HepG2 (cell line): Measurements from ENCODE around the gene ITPR1. TPM values are rescaled to one million over a fixed set of nuclear protein-coding genes. Genes with fewer than 3 reads are reported as not detected.

Source experiments
- PAXIP1 ChIP-seq: sonication (generic); formaldehyde crosslinking; conservative IDR thresholded peaks from 2 replicates; pipeline ENCODE4 v1.4.0; 2020; ENCODE audit warnings: mild to moderate bottlenecking, missing genetic modification reagents, moderate library complexity
- SNRNP70 ChIP-seq: fragments of 200-400 bp; formaldehyde crosslinking; IDR thresholded peaks from 2 replicates; pipeline ENCODE4 v1.6.1; 2017; ENCODE audit warnings: mild to moderate bottlenecking, low read depth, low read length, moderate library complexity
- ZNF780A ChIP-seq: sonication (generic); formaldehyde crosslinking; IDR thresholded peaks from 2 replicates; pipeline ENCODE4 v1.8.0; 2022; ENCODE audit warnings: mild to moderate bottlenecking, missing genetic modification reagents, moderate library complexity
- polyA plus RNA-seq, 8 experiments: library from polyadenylated mRNA; depleted of rRNA in 3 of 8; stranded (reverse) in 7 of 8; unstranded in 1 of 8; fragments of >200 nt; fragmentation: Illumina TruSeq in 4 of 8; extraction: Trizol in 4 of 8; gene quantifications; 2 replicates each; pipeline versions ENCODE4 v1.2.1 to v1.2.3, GENCODE V29; 2011 to 2016; ENCODE audit warnings: low read depth in 4 of 8, missing spikeins in 1 of 8, mixed read lengths in 1 of 8; ENCODE audit not compliant: insufficient read depth in 1 of 8
- total RNA-seq, 5 experiments: library from RNA; depleted of rRNA; stranded (reverse); fragments of >200 nt; fragmentation: Illumina TruSeq; extraction: Trizol; gene quantifications; 2 replicates each; pipeline ENCODE4 v1.2.3, GENCODE V29; 2016; ENCODE audit warnings: low read depth in 1 of 5
- TF ChIP-seq, protein P1 (sequence below): sonication (generic); formaldehyde crosslinking; IDR thresholded peaks from 2 replicates; pipeline ENCODE4 v1.5.0; 2020; ENCODE audit warnings: missing genetic modification reagents
- TF ChIP-seq, protein P2 (sequence below): sonication (generic); formaldehyde crosslinking; IDR thresholded peaks from 2 replicates; pipeline ENCODE4 v1.8.0; 2022; ENCODE audit warnings: mild to moderate bottlenecking, missing genetic modification reagents; ENCODE audit not compliant: insufficient replicate concordance
- TF ChIP-seq, protein P3 (sequence below): sonication (generic); formaldehyde crosslinking; IDR thresholded peaks from 2 replicates; pipeline ENCODE4 v1.9.0; 2021; ENCODE audit warnings: mild to moderate bottlenecking, missing genetic modification reagents
- TF ChIP-seq, protein P4 (sequence below): sonication (generic); formaldehyde crosslinking; IDR thresholded peaks from 2 replicates; pipeline ENCODE4 v1.5.0; 2020; ENCODE audit warnings: mild to moderate bottlenecking, missing genetic modification reagents
- TF ChIP-seq, protein P5 (sequence below): fragments of 450-650 bp; IDR thresholded peaks from 2 replicates; pipeline ENCODE4 v1.6.1; 2017

The ITPR1 gene
- total and polyA plus RNA-seq, 2 of the 13 experiments (the other 11 are each of a cell fraction or from before 2014, with no cell fraction given): 10.0 to 11.4 TPM

GRCh38 chr3:4466741-4467521, 26.2 kb upstream of the ITPR1 start, which contains the start of gene SUMF1 (continued):
- TF ChIP-seq, protein P1, sequence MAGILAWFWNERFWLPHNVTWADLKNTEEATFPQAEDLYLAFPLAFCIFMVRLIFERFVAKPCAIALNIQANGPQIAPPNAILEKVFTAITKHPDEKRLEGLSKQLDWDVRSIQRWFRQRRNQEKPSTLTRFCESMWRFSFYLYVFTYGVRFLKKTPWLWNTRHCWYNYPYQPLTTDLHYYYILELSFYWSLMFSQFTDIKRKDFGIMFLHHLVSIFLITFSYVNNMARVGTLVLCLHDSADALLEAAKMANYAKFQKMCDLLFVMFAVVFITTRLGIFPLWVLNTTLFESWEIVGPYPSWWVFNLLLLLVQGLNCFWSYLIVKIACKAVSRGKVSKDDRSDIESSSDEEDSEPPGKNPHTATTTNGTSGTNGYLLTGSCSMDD: no peak
- TF ChIP-seq, protein P2, sequence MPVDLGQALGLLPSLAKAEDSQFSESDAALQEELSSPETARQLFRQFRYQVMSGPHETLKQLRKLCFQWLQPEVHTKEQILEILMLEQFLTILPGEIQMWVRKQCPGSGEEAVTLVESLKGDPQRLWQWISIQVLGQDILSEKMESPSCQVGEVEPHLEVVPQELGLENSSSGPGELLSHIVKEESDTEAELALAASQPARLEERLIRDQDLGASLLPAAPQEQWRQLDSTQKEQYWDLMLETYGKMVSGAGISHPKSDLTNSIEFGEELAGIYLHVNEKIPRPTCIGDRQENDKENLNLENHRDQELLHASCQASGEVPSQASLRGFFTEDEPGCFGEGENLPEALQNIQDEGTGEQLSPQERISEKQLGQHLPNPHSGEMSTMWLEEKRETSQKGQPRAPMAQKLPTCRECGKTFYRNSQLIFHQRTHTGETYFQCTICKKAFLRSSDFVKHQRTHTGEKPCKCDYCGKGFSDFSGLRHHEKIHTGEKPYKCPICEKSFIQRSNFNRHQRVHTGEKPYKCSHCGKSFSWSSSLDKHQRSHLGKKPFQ (CRISPR knock-in tag): no peak
- no peak for TF ChIP-seq SNRNP70
- TF ChIP-seq, protein P3, sequence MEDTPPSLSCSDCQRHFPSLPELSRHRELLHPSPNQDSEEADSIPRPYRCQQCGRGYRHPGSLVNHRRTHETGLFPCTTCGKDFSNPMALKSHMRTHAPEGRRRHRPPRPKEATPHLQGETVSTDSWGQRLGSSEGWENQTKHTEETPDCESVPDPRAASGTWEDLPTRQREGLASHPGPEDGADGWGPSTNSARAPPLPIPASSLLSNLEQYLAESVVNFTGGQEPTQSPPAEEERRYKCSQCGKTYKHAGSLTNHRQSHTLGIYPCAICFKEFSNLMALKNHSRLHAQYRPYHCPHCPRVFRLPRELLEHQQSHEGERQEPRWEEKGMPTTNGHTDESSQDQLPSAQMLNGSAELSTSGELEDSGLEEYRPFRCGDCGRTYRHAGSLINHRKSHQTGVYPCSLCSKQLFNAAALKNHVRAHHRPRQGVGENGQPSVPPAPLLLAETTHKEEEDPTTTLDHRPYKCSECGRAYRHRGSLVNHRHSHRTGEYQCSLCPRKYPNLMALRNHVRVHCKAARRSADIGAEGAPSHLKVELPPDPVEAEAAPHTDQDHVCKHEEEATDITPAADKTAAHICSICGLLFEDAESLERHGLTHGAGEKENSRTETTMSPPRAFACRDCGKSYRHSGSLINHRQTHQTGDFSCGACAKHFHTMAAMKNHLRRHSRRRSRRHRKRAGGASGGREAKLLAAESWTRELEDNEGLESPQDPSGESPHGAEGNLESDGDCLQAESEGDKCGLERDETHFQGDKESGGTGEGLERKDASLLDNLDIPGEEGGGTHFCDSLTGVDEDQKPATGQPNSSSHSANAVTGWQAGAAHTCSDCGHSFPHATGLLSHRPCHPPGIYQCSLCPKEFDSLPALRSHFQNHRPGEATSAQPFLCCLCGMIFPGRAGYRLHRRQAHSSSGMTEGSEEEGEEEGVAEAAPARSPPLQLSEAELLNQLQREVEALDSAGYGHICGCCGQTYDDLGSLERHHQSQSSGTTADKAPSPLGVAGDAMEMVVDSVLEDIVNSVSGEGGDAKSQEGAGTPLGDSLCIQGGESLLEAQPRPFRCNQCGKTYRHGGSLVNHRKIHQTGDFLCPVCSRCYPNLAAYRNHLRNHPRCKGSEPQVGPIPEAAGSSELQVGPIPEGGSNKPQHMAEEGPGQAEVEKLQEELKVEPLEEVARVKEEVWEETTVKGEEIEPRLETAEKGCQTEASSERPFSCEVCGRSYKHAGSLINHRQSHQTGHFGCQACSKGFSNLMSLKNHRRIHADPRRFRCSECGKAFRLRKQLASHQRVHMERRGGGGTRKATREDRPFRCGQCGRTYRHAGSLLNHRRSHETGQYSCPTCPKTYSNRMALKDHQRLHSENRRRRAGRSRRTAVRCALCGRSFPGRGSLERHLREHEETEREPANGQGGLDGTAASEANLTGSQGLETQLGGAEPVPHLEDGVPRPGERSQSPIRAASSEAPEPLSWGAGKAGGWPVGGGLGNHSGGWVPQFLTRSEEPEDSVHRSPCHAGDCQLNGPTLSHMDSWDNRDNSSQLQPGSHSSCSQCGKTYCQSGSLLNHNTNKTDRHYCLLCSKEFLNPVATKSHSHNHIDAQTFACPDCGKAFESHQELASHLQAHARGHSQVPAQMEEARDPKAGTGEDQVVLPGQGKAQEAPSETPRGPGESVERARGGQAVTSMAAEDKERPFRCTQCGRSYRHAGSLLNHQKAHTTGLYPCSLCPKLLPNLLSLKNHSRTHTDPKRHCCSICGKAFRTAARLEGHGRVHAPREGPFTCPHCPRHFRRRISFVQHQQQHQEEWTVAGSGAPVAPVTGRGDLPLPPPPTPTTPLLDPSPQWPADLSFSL (CRISPR knock-in tag): 0 out of 2 replicates have a peak, but pooled peaks have one; percentile 25
- TF ChIP-seq ZNF780A (CRISPR knock-in tag): 0 out of 2 replicates have a peak, but pooled peaks have one; percentile 27
- TF ChIP-seq PAXIP1 (CRISPR knock-in tag): peak; percentile 51; the same call in 1 of the 2 replicates
- TF ChIP-seq, protein P4, sequence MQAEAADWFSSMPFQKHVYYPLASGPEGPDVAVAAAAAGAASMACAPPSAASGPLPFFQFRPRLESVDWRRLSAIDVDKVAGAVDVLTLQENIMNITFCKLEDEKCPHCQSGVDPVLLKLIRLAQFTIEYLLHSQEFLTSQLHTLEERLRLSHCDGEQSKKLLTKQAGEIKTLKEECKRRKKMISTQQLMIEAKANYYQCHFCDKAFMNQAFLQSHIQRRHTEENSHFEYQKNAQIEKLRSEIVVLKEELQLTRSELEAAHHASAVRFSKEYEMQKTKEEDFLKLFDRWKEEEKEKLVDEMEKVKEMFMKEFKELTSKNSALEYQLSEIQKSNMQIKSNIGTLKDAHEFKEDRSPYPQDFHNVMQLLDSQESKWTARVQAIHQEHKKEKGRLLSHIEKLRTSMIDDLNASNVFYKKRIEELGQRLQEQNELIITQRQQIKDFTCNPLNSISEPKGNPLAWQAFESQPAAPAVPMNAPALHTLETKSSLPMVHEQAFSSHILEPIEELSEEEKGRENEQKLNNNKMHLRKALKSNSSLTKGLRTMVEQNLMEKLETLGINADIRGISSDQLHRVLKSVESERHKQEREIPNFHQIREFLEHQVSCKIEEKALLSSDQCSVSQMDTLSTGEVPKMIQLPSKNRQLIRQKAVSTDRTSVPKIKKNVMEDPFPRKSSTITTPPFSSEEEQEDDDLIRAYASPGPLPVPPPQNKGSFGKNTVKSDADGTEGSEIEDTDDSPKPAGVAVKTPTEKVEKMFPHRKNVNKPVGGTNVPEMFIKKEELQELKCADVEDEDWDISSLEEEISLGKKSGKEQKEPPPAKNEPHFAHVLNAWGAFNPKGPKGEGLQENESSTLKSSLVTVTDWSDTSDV (CRISPR knock-in tag): no peak
- TF ChIP-seq, protein P5, sequence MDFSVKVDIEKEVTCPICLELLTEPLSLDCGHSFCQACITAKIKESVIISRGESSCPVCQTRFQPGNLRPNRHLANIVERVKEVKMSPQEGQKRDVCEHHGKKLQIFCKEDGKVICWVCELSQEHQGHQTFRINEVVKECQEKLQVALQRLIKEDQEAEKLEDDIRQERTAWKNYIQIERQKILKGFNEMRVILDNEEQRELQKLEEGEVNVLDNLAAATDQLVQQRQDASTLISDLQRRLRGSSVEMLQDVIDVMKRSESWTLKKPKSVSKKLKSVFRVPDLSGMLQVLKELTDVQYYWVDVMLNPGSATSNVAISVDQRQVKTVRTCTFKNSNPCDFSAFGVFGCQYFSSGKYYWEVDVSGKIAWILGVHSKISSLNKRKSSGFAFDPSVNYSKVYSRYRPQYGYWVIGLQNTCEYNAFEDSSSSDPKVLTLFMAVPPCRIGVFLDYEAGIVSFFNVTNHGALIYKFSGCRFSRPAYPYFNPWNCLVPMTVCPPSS: no peak
